Endothelial cell of umbilical vein (primary cell): ENCODE results near the gene CARS1. TPM values are rescaled to one million over a fixed set of nuclear protein-coding genes. Genes with fewer than 3 reads are reported as not detected.

ENCODE experiments used
- BruUV-seq: library from RNA; stranded (reverse); fragments of 400-500 nt; replicated peaks from 2 replicates; lab custom pipeline; 2021; lab: Mats Ljungman, UMichigan
- CTCF ChIA-PET: fragments of 300-600, 350-600 bp; sonication (Branson Sonifier 250); formaldehyde crosslinking; loops from one replicate; lab custom pipeline; 2021; ENCODE audit warnings: antibody characterized with exemption, inconsistent platforms; lab: Charles Lee
- POLR2A ChIA-PET: fragments of 300-600, 350-600 bp; sonication (Branson Sonifier 250); formaldehyde crosslinking; loops from one replicate; lab custom pipeline; 2021; ENCODE audit warnings: antibody characterized with exemption, inconsistent platforms; lab: Charles Lee
- DNase-seq: peaks from one replicate; pipeline ENCODE4 v3.0.0-alpha.2; 2011; ENCODE audit warnings: low read depth, low spot score
- FAIRE-seq: peaks from 2 replicates; lab custom pipeline; 2011; peaks lifted over from hg19 to GRCh38; lab: Jason Lieb, UNC
- H2AFZ ChIP-seq: 2 replicates; pipeline ENCODE4 v1.6.0; 2012; ENCODE audit warnings: low read depth, low read length, control low read depth, inconsistent platforms
- H3K27ac ChIP-seq: 2 replicates; pipeline ENCODE4 v1.5.1; 2011; ENCODE audit warnings: low read depth, mild to moderate bottlenecking, control low read depth, low read length, moderate library complexity; ENCODE audit not compliant: insufficient read depth
- H3K27me3 ChIP-seq, 2 experiments: 2 replicates each; pipeline versions ENCODE4 v1.6.0 to v1.6.1; 2011; ENCODE audit warnings: low read length in 2 of 2, mixed read lengths in 1 of 2; ENCODE audit not compliant: control insufficient read depth in 2 of 2, insufficient read depth in 2 of 2
- H3K36me3 ChIP-seq, 2 experiments: 2 replicates in 1 of 2; 3 replicates in 1 of 2; pipeline ENCODE4 v1.5.1; 2011; ENCODE audit warnings: low read length in 2 of 2, mild to moderate bottlenecking in 1 of 2, moderate library complexity in 1 of 2; ENCODE audit not compliant: control insufficient read depth in 2 of 2, insufficient read depth in 2 of 2; ENCODE audit errors: extremely low read depth in 1 of 2
- H3K4me1 ChIP-seq: 3 replicates; pipeline ENCODE4 v1.5.1; 2011; ENCODE audit warnings: mild to moderate bottlenecking, low read length; ENCODE audit not compliant: control insufficient read depth, insufficient read depth; ENCODE audit errors: extremely low read depth
- H3K4me2 ChIP-seq: 2 replicates; pipeline ENCODE4 v1.6.1; 2011; ENCODE audit warnings: low read length, control low read depth, mixed read lengths; ENCODE audit not compliant: insufficient read depth
- H3K4me3 ChIP-seq, 3 experiments: fragments of 200-600 bp in 1 of 3; sonication (generic), shearing (Covaris generic) in 1 of 3; replicated peaks in 1 of 3; 2 replicates each; pipeline ENCODE4 v1.5.1; 2011 to 2016; ENCODE audit warnings: control low read depth in 3 of 3, low read length in 3 of 3, mild to moderate bottlenecking in 2 of 3, inconsistent platforms in 1 of 3, low read depth in 1 of 3, moderate library complexity in 1 of 3; ENCODE audit not compliant: insufficient read depth in 1 of 3
- H3K79me2 ChIP-seq: 2 replicates; pipeline ENCODE4 v1.6.0; 2012; ENCODE audit warnings: low read length, inconsistent platforms; ENCODE audit not compliant: control insufficient read depth, insufficient read depth
- H3K9ac ChIP-seq: replicated peaks from 2 replicates; pipeline ENCODE3; 2011; ENCODE audit warnings: low read length, control low read depth; ENCODE audit not compliant: insufficient read depth; ENCODE audit errors: extremely low read depth
- H3K9me1 ChIP-seq: replicated peaks from 3 replicates; pipeline ENCODE4 v1.6.0; 2011; ENCODE audit warnings: mild to moderate bottlenecking, low read length; ENCODE audit not compliant: control insufficient read depth, insufficient read depth; ENCODE audit errors: extremely low read depth
- H3K9me3 ChIP-seq: replicated peaks from 2 replicates; pipeline ENCODE4 v1.5.1; 2012; ENCODE audit warnings: low read length, inconsistent platforms; ENCODE audit not compliant: control insufficient read depth, insufficient read depth
- H4K20me1 ChIP-seq: replicated peaks from 2 replicates; pipeline ENCODE3; 2011; ENCODE audit warnings: mild to moderate bottlenecking, low read length; ENCODE audit not compliant: control insufficient read depth, insufficient read depth; ENCODE audit errors: extremely low read depth
- EZH2 ChIP-seq: IDR thresholded peaks from 2 replicates; pipeline ENCODE4 v1.6.1; 2012; ENCODE audit warnings: borderline replicate concordance, low read depth, mild to moderate bottlenecking, moderate library complexity, low read length, inconsistent platforms; ENCODE audit not compliant: severe bottlenecking
- FOS ChIP-seq: IDR thresholded peaks from 2 replicates; pipeline ENCODE4 v1.6.1; 2011; ENCODE audit warnings: mild to moderate bottlenecking, low read length, moderate library complexity, borderline replicate concordance; ENCODE audit not compliant: insufficient read depth
- GATA2 ChIP-seq: IDR thresholded peaks from 2 replicates; pipeline ENCODE4 v1.7.0; 2011; ENCODE audit warnings: low read depth, mild to moderate bottlenecking, moderate library complexity, mixed read lengths, low read length; ENCODE audit not compliant: insufficient read length, insufficient read depth
- JUN ChIP-seq: IDR thresholded peaks from 2 replicates; pipeline ENCODE4 v1.6.1; 2011; ENCODE audit warnings: borderline replicate concordance, low read depth; ENCODE audit not compliant: insufficient read length, insufficient read depth
- MYC ChIP-seq: IDR thresholded peaks from one replicate; pipeline ENCODE4 v1.6.1; 2011; ENCODE audit warnings: mild to moderate bottlenecking, low read depth, low read length
- POLR2A ChIP-seq: IDR thresholded peaks from 2 replicates; pipeline ENCODE4 v1.6.1; 2012; ENCODE audit warnings: low read depth, mild to moderate bottlenecking, control low read depth, low read length
- POLR2AphosphoS5 ChIP-seq: IDR thresholded peaks from 2 replicates; pipeline ENCODE4 v1.6.1; 2012; ENCODE audit warnings: low read depth, mild to moderate bottlenecking, control low read depth, low read length, moderate library complexity; ENCODE audit not compliant: insufficient read depth
- dilution Hi-C: fragments of 300-500 bp; cut with MboI; formaldehyde crosslinking; loops from one replicate; pipeline ENCODE4 v1.15.0; 2019; ENCODE audit warnings: low sequenced_read_pairs; ENCODE audit not compliant: extremely low pct_ligation_motif_present
- intact Hi-C: fragments of 100-400 bp; cut with micrococcal nuclease; formaldehyde crosslinking; loops from one replicate; pipeline ENCODE4 v1.10.0; 2022
- polyA plus RNA-seq, 4 experiments: library from polyadenylated mRNA; depleted of rRNA in 3 of 4; stranded (reverse) in 3 of 4; unstranded in 1 of 4; fragments of >200 nt; gene quantifications; 2 replicates each; pipeline versions ENCODE4 v1.2.1 to v1.2.3, GENCODE V29; 2011 to 2012; ENCODE audit warnings: missing spikeins in 1 of 4
- total RNA-seq: library from RNA; stranded (reverse); gene quantifications from 2 replicates; pipeline ENCODE4 v1.2.3, GENCODE V29; 2021
- TF ChIP-seq, protein P1 (sequence below), 2 donors: IDR thresholded peaks; 1 replicate in 1 of 2; 2 replicates in 1 of 2; pipeline ENCODE4 v1.5.1; 2011; ENCODE audit warnings: low read length in 2 of 2, mild to moderate bottlenecking in 2 of 2, moderate library complexity in 2 of 2, control low read depth in 1 of 2, inconsistent platforms in 1 of 2, low read depth in 1 of 2; ENCODE audit not compliant: insufficient read depth in 1 of 2; ENCODE audit errors: extremely low read depth in 1 of 2
- TF ChIP-seq, protein P2 (sequence below): IDR thresholded peaks from 2 replicates; pipeline ENCODE4 v1.6.1; 2011; ENCODE audit not compliant: insufficient read depth, insufficient read length

The CARS1 gene
- total and polyA plus RNA-seq, 2 donors (not counting 3 experiments of a cell fraction or from before 2014, with no cell fraction given), result 43.5 to 66.2 TPM

DNA sequence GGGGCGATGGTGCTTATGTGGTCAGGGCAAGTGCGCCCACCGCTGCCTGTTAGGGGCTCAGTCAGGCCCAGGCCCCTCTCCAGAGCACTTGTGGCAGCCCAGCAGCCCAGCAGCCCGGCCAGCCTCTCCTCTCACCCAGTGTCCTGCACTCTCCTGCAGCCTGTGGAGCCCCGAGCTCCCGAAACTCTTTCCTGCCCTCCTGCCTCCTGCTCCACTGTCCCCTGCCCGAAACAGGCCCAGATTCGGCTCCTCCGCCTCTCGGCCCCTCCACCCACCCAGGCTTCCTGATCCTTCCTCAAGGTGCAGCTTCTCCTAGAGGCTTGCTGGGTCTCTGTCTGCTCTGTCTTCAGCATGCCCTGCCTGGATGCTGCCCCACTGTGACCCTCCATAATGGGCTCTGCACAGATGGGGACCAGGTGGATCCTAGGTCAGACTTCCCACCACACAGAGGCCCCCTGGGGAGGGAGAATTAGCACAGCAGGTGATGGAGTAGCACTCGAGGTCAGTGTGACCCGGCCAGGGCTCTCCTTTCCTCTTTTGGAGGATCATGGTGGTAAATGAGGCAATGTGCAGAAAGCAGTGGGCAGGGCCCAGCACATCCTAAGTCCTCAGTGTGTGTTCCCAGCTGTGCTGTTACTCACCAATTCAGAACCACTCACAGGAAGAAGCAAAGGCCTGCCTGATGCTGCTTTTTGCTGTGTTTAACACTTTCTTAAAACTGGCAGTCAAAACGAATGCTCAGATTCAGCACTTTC is 46.5 kb downstream of the CARS1 start:
- H3K9me1 ChIP-seq, result no peaks in the 10 kb centered on the region
- no peaks in the 10 kb centered on the region for H3K9me3 ChIP-seq
- TF ChIP-seq JUN (no peak), POLR2A (no peak), MYC (no peak), EZH2 (no peak), GATA2 (no peak), FOS (no peak), POLR2AphosphoS5 (no peak)
- TF ChIP-seq, protein P1, sequence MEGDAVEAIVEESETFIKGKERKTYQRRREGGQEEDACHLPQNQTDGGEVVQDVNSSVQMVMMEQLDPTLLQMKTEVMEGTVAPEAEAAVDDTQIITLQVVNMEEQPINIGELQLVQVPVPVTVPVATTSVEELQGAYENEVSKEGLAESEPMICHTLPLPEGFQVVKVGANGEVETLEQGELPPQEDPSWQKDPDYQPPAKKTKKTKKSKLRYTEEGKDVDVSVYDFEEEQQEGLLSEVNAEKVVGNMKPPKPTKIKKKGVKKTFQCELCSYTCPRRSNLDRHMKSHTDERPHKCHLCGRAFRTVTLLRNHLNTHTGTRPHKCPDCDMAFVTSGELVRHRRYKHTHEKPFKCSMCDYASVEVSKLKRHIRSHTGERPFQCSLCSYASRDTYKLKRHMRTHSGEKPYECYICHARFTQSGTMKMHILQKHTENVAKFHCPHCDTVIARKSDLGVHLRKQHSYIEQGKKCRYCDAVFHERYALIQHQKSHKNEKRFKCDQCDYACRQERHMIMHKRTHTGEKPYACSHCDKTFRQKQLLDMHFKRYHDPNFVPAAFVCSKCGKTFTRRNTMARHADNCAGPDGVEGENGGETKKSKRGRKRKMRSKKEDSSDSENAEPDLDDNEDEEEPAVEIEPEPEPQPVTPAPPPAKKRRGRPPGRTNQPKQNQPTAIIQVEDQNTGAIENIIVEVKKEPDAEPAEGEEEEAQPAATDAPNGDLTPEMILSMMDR (IDR thresholded peaks at IDR 0.05; ENCODE audit: extremely low read depth in 1 of 2, insufficient read depth in 1 of 2, low read depth in 1 of 2, low read length in 2 of 2), result no peak
- TF ChIP-seq, protein P2, sequence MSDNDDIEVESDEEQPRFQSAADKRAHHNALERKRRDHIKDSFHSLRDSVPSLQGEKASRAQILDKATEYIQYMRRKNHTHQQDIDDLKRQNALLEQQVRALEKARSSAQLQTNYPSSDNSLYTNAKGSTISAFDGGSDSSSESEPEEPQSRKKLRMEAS, result no peak
- no peaks in the 10 kb centered on the region for H4K20me1 ChIP-seq
- intact Hi-C loops, result no loop called here
- DNase-seq (no peak), FAIRE-seq (no peak)
- POLR2A ChIA-PET, result no interaction called here
- no peaks in the 10 kb centered on the region for H3K4me1 ChIP-seq
- peaks cover 10 to 45% of the 10 kb centered on the region in 2 experiments for H3K36me3 ChIP-seq
- CTCF ChIA-PET, result no interaction called here
- no peak overlapping the region for H3K9ac ChIP-seq
- H3K79me2 ChIP-seq, result no peaks in the 10 kb centered on the region
- no peak overlapping the region for H3K4me2 ChIP-seq
- no peak overlapping the region for H2AFZ ChIP-seq
- BruUV-seq, result no TSS peak
- no peaks in the 10 kb centered on the region for H3K27me3 ChIP-seq
- no peak overlapping the region for H3K27ac ChIP-seq
- H3K4me3 ChIP-seq, result no peak overlapping the region
- dilution Hi-C loops, result no loop called here
